ENCODE measurements around the gene C5orf52.
"Not testable (repeated sequence)": the region's sequence is repeated elsewhere in the genome, so short reads cannot be mapped to it uniquely, and the experiment has no call there.

Gene C5orf52

DNA sequence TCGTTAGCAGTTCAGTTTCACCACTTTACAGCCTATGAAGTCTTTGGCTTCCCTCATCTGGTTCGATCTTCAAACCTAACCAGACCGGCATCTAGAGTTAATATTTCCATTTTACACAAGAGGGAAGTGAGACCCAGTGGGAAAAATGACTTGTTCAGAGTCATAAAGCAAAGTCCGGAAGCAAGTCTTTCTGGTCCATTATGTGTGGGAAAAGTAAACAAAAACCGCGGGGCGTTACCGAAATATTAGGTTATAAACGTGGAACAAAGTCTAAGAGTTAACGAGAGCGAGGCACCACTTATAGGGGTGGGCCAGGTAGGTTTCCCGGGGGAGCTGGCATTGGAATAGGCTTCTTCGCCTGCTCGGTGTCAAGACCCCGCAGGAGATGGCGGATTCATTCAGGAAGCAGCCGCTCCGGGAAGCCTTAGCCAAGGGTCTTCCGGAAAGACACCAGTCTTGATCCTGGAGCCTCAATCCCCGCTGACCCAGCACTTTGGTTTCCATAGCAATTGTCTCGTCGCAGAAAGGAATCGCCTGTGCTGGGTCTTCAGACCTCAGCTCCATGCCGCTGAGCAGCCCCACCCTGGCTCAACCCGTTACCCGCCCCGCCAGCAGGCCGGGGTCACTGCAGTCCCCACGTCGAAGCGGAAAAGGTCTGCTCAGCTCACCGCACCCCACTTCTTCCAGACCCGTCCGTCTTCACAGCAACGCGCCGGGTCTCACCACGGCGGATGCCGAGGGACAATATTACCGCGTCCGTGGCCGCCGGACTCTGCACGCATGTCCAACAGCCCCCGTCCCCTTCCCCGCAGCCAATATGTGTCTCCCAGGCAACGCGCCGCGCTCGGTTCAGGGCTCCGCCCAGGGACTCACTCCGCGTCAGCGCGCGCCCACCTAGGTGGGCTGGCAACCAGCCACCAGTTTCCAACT lies at the start of gene C5orf52:
Gene C5orf52 (plus strand): TSS at position 872 of the 930 bp plus-strand sequence. CDS start 82 bp downstream, outside the sequence.
- DNase-seq (ENCODE audit: low spot score): peak; percentile 14

DNA sequence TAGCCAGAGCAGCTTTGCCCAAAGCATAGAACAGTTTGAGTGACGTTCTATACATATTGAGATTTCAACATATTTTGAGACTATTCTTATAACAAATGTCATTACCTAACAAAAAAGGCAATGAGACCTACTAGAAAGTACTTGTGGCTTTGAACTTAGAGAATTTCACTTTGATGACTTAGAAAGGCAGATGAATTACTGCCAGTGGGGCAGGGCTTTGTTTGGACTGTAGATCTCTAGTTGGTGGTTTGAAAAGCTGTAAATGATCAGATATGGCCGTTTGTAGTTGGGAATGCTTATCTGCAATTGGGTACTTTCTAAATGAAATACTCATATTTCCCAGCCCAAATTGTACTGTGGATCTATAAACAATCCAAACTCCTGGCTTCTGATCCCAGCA lies 47.2 kb upstream of the C5orf52 start:
- no peak for DNase-seq (ENCODE audit: low spot score)

DNA sequence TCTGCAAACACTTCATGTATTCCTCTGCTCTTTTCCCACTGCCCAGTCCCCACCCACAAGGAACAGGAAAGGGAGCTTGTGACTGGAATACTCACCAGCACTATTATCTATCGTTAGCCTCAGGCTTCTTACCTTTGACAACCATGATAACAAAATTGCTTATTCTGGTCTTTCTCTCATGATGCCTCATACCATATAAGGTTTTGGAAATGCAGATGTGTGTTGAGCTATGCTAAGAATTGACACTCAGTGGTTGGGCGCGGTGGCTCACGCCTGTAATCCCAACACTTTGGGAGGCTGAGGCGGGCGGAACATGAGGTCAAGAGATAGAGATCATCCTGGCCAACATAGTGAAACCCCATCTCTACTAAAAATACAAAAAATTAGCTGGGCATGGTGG lies 44.5 kb upstream of the C5orf52 start:
- no peak for DNase-seq (ENCODE audit: low spot score)

DNA sequence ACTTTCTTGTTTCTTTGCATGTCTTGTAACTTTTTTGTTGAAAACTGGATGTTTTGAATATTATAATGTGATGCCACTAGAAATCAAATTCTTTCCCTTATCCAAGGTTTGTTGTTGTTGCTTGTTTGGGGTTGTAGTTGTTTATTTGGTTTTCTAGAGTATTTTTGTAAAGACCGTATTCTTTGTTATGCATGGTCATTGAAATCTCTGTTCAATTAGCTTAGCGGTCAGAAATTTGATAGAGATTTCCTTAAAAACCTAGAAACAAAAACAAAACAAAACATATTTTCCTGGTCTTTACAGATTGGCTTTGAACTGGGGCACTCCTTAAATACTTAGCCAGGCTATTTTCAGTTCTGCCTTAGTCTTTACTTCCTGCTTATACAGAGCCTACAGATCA lies 41.0 kb upstream of the C5orf52 start:
- no peak for DNase-seq (ENCODE audit: low spot score)

DNA sequence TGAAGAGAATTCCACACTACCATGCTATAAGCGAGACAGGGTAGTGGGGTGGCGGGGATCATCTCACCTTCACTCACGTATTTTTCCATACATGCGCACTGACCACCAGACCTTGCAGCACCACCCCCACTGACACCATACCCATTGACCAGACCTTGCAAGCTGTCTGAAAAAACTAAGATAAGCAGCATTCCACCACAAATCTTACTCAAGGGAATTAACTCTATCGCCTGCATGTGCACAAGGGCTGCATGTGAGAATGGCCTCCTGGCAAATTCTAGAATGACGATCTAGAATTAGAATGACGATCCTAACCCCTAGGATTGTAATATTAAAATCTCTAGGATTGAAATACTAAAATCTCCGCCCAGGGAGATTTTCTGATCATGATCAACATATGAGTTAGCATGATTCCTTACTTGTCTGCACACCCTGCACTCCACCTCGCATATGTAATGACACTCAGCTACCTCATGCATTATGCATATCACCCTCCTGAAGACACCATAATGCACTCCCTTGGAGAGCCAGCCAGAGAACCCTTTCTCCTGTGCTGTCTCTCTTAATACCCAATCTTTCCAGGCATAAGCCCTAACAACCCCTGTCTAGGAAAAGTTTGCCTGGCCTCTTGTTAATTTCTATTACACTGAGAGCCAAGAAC lies 30.8 kb upstream of the C5orf52 start:
- DNase-seq (ENCODE audit: low spot score): no peak

DNA sequence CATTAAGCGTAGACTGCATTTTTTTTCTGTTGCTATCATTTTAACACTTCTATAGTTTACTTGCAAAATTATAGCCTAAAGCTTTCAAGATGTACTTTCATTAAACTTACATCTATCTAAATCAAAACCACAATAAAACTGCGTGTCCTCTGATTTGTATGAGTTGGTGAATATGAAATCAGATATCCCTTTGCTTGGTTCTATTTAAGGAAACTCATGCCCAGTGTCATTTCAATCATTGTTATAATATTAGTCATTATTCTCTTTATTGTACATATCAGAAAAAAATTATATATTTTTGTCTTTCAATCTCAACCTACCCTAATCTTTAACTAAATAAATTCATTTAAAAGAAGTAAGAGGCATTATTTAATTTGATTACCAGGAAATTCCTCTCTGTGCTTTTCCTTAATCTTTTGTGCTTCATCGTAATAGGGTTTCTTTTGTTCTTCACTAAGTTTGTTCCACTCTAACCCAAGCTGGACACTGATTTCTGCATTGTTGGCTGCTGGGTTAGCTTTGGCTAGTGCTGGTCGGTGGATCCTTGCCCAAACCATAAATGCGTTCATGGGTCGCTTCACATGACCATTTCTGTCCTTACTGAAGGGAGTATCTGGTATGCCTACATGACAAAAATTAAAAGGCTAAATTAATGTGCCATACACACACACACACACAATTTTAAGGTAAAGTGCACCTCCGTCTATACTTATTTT lies 22.9 kb upstream of the C5orf52 start:
- no peak for DNase-seq (ENCODE audit: low spot score)

DNA sequence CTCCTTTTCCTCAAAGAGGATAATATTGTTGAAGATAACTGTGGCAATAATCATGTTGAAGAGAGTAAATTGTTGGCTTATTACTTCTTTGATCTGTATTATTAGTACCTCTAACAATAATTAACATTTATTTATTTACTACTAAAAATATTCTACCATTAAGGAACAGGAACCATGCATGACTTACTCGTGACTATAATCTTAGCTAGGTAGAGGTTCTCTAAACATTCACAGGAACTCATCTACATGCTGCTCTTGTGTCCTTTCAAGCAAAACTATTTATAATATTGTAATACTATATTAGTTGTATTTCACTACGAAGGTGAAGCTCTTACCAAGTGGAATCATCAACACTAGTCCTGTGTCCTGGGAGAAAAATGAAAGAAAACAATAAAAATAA lies 22.2 kb upstream of the C5orf52 start:
- no peak for DNase-seq (ENCODE audit: low spot score)

DNA sequence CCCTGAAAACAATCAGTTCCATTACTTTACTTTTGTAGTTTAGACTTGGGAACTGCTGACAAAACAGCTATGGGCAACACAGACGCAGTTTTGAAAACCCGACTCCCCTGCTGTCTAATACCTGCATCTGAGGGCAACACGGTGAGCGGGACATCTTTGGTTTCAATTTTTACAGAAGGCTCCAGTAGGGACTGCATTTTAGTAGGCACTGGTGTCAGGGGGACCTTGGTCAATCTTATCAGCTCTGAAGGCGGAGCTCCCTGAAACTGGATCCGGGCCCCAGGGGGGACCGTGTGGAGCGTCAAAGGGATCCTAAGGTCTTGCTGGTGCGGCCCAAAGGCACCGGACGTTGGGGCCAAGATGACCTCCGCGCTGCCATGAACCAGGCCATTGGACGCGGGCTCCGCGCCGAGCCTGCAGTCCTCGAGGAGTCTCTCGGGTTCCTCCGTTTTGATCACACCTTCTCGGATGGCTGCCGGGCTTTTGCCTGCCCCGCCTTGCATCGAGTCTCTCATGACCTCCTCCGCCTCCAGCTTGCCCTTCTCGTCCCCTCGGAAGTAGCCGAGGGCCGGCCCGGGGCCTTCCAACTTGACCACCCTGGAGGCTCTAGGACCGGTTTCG lies 20.2 kb upstream of the C5orf52 start:
- DNase-seq (ENCODE audit: low spot score): no peak

DNA sequence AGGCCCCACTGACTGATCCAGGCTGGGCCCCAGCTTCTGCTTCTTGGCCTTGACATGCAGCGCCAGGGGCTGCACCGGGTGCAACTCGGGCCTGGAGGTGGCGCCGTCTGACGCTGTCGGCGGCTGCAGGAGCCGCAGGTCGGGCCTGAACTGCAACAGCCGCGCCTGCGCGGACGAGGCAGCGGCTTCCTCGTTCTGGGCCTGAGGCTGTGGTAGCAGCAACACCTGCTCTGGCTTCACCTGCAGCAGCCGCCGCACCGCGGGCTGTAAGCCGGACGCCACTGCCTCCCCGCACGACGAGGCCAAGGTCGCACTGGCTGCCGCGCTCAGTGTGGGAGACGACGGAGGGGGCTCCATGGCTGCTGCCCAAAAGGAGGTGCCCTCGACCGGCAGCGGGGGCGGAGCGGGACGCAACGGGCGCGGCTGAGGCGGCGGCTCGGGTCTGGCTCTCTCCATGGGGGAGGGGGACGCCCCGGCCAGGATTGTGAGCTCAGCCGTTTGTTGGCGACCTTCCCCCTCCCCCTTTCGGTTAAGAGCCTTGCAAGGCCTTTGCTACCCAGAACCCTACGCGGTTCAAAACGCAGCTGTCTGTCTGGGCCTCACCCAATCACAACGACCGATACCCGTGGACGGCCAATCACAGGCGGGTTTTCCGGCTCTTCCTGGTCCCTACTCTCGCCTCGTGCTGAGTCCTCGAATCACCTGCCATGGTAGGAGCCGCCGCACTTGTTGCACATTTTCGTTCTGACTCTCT lies 19.5 kb upstream of the C5orf52 start:
- no peak for DNase-seq (ENCODE audit: low spot score)

DNA sequence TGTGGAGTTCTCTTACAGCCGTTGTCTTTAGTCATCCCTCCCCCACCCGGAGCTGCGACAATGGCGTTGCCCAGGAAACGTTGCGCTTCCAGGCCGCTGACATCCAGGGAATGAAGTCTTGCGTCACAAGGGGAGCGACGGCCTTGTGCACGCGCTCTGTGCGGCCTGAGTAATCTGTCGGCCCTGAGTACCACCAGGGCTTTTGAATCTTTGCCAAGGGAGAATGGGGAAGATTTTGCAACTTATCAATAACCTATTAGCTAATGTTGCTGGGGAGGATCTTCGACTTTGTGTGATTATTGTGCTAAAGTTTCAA lies 19.0 kb upstream of the C5orf52 start, which contains the start of gene SOX30:
Gene SOX30 (minus strand): TSS at position 62 of the 316 bp plus-strand sequence. CDS start 360 bp downstream, outside the sequence.
- DNase-seq (ENCODE audit: low spot score): no peak

DNA sequence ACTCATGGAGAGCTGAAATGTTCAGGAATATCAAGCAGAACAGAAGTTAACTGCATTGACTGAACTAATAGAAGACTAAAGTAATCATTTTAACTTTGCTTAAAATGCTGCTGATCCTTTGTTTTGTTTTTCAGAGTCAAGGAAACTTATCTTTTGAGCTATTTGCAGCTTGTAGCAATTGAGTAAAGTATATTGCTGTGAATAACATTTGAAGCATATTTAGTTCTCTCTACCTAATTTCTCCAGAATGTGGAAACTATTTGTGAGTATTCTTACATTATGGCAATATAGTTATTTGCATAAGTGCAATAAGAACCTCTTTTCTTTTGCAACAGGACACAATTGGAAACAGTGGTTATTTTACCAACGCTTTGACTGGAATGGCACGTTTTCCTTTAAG lies 13.8 kb upstream of the C5orf52 start:
- no peak for DNase-seq (ENCODE audit: low spot score)

DNA sequence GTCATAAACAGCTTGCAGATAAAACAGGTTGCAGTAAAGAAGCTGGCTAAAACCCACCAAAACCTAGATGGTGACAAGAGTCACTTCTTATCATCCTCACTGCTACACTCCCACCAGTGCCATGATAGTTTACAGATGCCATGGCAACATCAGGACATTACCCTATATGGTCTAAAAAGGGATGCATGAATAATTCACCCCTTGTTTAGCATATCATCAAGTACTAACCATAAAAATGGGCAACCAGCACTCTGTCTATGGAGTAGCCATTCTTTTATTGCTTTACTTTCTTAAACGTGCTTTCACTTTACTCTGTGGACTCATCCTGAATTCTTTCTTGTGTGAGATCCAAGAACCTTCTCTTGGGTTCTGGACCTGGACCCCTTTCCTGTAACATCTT lies 12.4 kb upstream of the C5orf52 start:
- no peak for DNase-seq (ENCODE audit: low spot score)

DNA sequence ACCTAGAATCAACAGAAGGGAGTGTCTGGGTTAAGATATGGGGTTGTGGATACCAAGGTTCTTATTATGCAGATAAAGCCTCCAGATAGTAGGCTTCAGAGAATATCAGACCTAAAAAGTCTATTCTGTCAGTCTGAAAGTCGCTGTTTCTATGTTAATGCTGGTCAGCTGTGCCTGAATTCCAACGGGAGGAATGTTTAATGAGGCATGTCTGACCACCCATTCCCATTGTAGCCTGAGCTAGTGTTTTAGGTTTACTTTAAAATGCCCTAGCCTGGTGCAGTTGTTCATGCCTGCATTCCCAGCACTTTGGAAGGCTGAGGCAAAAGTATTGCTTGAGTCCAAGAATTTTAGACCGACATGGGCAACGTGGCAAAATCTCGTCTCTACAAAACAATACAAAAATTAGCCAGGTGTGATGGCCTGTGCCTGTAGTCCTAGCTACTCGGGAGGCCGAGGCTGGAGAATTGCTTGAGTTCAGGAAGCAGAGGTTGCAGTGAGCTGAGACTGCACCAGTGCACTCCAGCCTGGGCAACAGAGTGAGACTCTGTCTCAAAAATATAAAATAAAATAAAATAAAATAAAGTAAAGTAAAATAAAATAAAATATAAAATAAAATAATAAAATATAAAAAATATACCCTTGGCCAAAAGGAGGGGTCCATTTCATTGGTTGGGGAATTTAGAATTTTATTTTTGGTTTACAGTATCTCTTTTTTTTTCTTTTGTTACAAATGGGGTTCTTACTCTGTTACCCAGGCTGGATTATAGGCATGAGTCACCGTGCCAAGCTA lies 11.3 kb upstream of the C5orf52 start:
- DNase-seq (ENCODE audit: low spot score): no peak

DNA sequence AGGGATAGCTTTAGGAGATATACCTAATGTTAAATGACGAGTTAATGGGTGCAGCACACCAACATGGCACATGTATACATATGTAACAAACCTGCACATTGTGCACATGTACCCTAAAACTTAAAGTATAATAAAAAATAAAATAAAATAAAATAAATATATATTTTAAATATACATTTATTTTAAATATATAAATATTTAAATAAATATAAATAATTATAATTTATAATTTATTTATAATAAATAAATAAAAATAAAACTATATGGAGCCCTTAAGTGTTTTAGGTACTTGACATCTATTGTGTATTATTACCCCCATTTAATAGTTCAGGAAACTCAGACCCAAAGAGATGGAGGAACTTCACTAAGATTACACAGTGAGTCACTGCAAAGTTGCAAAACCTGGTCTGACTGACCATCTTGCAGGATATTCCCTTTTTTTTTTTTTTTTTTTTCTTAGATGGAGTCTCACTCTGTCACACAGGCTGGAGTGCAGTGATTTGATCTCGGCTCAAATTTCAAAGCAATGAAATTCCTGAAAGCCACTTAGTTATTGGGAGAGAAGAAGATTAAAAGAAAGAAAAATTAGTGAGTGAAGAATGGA lies 5.8 kb upstream of the C5orf52 start:
- no peak for DNase-seq (ENCODE audit: low spot score)

DNA sequence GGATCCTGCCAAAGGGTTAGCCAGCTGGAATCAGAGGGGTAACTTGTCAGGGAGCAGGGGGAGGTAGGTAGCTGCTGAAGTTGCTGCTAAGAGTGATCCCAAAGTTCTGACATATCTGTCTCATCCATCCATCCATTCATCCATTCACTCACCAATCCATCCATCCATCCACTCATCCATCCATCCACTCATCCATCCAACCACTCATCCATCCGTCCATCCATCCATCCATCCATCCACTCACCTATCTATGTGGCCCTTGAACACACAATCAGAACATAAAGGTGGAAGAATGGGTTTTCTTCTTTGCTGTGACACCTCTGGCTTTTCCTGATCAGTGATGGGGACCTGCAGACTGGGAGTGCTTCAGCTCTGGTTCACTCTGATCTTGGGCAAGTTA lies 3.0 kb upstream of the C5orf52 start:
- DNase-seq (ENCODE audit: low spot score): no peak

DNA sequence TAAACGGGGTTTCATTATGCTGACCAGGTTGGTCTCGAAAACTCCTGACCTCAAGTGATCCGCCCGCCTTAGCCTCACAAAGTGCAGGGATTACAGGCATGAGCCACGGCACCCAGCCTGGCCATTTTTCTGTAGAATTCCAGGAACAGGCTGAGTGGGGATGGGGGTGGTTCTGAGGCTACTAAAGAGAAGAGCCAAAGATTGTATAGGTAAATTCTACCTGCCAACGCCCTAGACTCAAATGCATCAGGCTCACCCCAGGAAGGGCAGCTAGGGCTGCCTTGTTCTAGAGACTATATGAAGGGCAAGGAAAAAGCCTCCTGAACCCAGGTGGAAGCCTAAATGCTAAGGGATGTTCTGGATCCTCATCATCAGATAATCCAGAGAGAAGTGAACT lies 1.6 kb upstream of the C5orf52 start:
- no peak for DNase-seq (ENCODE audit: low spot score)

DNA sequence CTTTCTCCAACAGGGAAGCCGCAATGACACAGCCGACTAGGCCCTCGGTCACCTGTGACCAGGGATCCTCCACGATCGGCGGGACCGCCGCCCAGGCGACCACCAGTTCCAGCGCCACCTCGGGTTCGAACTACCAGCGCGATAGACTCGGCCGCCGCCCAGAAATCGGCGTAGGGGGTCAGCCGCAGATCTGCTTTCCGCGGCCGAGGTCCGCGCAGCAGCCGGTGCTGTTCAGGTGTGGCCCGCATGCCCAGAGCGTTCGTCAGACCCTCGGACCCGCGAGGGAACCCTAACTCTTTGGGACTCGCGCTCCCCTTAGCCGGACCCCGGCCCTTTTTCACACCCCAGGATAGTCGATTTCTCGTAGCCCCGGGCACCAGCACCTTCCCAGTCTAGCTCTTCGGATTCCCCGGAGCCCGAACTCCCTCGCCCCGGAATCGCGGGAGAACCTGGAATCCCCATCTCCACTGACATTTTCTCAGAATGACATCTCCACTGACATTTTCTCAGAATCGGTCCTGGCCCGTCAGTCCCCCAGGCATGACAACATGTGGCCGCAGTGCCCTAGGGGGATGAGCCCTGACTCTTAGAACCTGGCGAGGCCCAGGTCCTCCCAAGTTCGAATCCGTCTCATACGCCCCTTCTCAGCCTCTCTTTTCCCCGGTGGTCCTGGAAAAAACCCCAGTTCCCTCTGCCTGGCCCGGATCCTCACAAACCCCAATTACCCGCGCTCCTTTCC lies 428 bp downstream of the C5orf52 start:
- no peak for DNase-seq (ENCODE audit: low spot score)

DNA sequence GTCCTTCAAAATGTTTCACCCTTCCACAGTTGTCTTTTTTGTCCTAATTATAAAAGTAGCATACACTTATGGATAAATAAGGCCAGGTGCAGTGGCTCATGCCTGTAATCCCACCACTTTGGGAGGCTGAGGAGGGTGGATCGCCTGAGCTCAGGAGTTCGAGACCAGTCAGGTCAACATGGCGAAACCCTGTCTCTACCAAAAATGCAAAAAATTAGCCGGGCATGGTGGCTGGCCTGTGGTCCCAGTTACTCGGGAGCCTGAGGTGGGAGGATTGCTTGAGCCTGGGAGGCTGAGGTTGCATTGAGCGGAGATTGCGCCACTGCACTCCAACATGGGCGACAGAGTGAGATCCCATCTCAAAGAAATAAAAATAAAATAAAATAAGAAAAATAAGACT lies 1.6 kb downstream of the C5orf52 start:
- no peak for DNase-seq (ENCODE audit: low spot score)

DNA sequence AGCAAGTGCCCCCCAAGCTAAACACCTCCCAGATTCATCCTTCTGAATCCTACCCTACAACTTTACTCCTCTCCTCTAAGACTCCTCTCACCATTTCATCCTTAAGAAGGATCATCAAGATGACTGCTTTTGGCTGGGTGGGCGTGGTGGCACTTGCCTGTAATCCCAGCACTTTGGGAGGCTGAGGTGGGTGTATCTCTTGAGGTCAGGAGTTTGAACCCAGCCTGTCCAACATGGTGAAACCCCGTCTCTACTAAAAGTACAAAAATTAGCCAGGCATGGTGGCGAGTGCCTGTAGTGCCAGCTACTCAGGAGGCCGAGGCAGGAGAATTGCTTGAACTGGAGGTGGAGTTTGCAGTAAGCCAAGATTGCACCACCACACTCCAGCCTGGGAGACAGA lies 3.0 kb downstream of the C5orf52 start:
- DNase-seq (ENCODE audit: low spot score): not testable (repeated sequence)

DNA sequence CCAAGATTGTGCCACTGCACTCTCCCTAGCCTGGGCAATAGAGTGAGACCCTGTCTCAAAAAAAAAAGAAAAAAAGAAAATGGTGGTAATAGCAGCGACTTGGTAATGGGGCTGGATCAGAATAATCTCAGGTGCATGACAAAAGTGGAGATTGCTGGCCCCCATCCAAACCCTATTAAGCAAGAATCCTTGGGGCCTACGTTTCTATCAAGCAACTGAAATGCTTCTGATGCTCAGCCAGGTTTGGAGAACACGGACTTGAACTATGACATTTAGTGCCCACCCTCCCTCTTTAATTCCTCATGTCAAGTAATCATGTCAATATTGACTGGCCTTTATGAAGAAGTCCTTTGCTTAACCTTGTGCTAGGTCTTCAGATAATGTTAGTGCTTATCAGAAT lies 6.6 kb downstream of the C5orf52 start:
- DNase-seq (ENCODE audit: low spot score): no peak
